IPS-20b (cell line): ENCODE measurements around the gene TBC1D21.

Source experiments
- H3K27ac ChIP-seq: one replicate; pipeline ENCODE4 v1.5.1; 2013; ENCODE audit warnings: low read length
- H3K27me3 ChIP-seq: 2 replicates; pipeline ENCODE4 v1.6.1; 2013; ENCODE audit warnings: mild to moderate bottlenecking, low read length, inconsistent platforms; ENCODE audit not compliant: insufficient read depth
- H3K36me3 ChIP-seq: 2 replicates; pipeline ENCODE4 v1.6.1; 2013; ENCODE audit warnings: low read depth, mild to moderate bottlenecking, inconsistent platforms, low read length, moderate library complexity; ENCODE audit not compliant: insufficient read depth
- H3K4me1 ChIP-seq: 2 replicates; pipeline ENCODE4 v1.6.1; 2013; ENCODE audit warnings: mild to moderate bottlenecking, control low read depth, inconsistent platforms, low read length, moderate library complexity; ENCODE audit not compliant: insufficient read depth
- H3K4me3 ChIP-seq: 2 replicates; pipeline ENCODE4 v1.5.1; 2013; ENCODE audit warnings: mild to moderate bottlenecking, low read length, inconsistent platforms
- H3K9ac ChIP-seq: 2 replicates; pipeline ENCODE4 v1.6.1; 2013; ENCODE audit warnings: low read depth, mild to moderate bottlenecking, inconsistent platforms, low read length, moderate library complexity
- H3K9me3 ChIP-seq: 2 replicates; pipeline ENCODE4 v1.6.1; 2013; ENCODE audit warnings: mild to moderate bottlenecking, low read depth, low read length, inconsistent platforms; ENCODE audit not compliant: insufficient read depth

The TBC1D21 gene

GRCh38 chr15:73906346-73907034 is 33.1 kb downstream of the TBC1D21 start:
- H3K36me3 ChIP-seq, result no peaks in the 10 kb centered on the region
- H3K4me1 ChIP-seq, result no peaks in the 10 kb centered on the region
- no peak overlapping the region for H3K27ac ChIP-seq
- H3K27me3 ChIP-seq, result no peaks in the 10 kb centered on the region
- no peak overlapping the region for H3K9ac ChIP-seq
- H3K9me3 ChIP-seq, result no peaks in the 10 kb centered on the region
- H3K4me3 ChIP-seq, result no peak overlapping the region

DNA sequence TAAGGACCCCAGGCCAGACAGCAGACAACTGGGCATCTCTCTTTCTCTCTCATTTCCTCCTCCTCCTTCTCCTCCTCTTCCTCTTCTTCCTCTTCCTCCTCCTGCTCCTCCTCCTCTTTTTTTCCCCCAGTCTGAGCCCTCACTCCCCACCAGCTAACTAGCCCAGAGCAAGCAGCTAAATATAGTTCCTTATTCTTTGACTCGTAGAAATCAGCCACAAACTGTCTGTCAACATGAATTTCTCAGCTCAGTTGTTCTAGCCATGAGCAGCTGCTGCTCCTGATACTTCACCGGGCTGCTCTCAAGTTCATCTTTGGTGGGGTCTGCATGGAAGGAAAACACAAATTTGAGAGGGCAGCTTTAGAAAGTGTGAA is 33.7 kb downstream of the TBC1D21 start:
- H3K9ac ChIP-seq, result no peak overlapping the region
- no peaks in the 10 kb centered on the region for H3K36me3 ChIP-seq
- no peaks in the 10 kb centered on the region for H3K9me3 ChIP-seq
- no peaks in the 10 kb centered on the region for H3K4me1 ChIP-seq
- no peak overlapping the region for H3K4me3 ChIP-seq
- H3K27ac ChIP-seq, result no peak overlapping the region
- no peaks in the 10 kb centered on the region for H3K27me3 ChIP-seq

- Histone ChIP-seq H3K4me3 (no peak overlapping the region), H3K36me3 (no peaks in the 10 kb centered on the region), H3K27ac (no peak overlapping the region)
Observed at GRCh38 chr15:73908030-73908821, 34.9 kb downstream of the TBC1D21 start.

DNA sequence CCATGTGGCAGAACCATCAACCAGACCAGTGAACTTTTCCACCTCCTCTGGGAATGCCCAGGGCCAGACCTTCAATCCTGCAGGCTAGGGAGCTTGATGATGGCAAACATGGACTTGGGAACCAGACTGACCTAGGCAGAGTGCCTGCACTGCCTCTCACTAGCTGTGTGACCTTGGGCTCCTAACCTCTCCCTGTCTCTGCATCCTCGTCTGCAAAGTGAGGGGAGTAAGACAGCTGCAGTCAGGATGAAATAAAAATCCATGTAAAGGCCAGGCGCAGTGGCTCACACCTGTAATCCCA is 35.4 kb downstream of the TBC1D21 start:
- Histone ChIP-seq H3K36me3 (no peaks in the 10 kb centered on the region), H3K9me3 (no peaks in the 10 kb centered on the region), H3K27ac (no peak overlapping the region), H3K4me3 (no peak overlapping the region), H3K9ac (no peak overlapping the region), H3K27me3 (no peaks in the 10 kb centered on the region), H3K4me1 (no peaks in the 10 kb centered on the region)

More at GRCh38 chr15:73908030-73908821, 34.9 kb downstream of the TBC1D21 start:
- H3K9me3 ChIP-seq, result no peaks in the 10 kb centered on the region
- no peak overlapping the region for H3K9ac ChIP-seq
- no peaks in the 10 kb centered on the region for H3K27me3 ChIP-seq
- H3K4me1 ChIP-seq, result no peaks in the 10 kb centered on the region

DNA sequence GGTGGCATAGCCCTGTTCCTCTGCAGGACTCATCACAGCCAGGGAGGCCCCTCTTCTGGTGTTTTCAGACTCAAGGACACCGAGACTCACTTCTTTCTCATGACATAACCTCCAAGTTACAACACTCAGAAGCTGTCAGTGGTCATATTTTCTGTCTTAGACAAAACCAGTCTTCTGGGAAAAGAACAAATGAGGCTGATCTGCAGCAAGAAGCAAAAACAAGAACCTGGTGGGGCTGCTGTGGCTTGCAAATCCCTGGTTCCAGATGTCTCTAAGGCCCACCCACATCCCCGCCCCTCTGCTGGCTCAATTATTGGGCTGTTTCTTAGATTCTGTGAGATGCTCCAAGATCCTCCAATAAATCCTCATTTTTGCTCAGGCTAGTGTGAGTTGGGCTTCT is 36.3 kb downstream of the TBC1D21 start:
- Histone ChIP-seq H3K4me3 (no peak overlapping the region), H3K9ac (no peak overlapping the region), H3K27ac (no peak overlapping the region), H3K9me3 (no peaks in the 10 kb centered on the region), H3K36me3 (no peaks in the 10 kb centered on the region), H3K27me3 (no peaks in the 10 kb centered on the region), H3K4me1 (no peaks in the 10 kb centered on the region)

DNA sequence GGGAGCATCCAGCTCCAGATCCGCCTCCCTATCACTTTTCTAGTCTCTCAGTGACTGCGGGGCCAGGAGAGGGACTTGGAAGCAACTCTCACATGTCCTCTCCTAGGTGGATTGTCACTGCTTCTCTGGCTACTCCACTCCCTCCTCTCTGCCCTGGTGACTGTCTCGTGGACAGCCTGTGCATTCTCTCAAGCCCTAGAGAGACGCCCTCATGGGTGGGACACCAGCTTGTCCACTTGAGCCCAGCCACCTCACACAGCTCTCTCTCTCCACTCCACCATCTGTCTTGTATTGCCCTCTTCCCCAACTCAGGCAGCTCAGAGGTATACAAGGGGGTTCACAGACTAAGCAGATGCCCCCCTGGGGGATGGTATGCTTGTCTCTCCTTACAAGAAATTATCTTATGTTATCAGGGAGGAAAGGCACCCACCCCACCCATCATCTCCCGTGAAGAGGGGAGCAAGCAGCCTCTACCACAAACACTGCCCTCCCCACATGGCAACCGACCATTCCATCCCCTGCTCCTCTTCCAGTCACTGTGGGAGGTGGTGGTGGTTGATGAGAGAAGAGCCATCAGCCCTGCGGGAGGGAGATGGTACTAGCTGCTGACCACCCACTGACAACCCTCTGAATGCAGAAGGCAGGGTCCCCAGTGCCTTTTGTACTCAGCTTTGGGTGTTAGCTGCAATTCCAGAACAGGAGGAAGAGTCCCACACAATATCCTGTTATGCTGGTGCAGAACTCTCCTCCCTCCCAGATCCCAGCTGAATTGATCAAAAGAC is 37.3 kb downstream of the TBC1D21 start:
- H3K9me3 ChIP-seq, result no peaks in the 10 kb centered on the region
- H3K4me1 ChIP-seq, result no peaks in the 10 kb centered on the region
- no peak overlapping the region for H3K4me3 ChIP-seq
- no peaks in the 10 kb centered on the region for H3K27me3 ChIP-seq
- no peak overlapping the region for H3K9ac ChIP-seq
- H3K36me3 ChIP-seq, result no peaks in the 10 kb centered on the region
- H3K27ac ChIP-seq, result no peak overlapping the region

DNA sequence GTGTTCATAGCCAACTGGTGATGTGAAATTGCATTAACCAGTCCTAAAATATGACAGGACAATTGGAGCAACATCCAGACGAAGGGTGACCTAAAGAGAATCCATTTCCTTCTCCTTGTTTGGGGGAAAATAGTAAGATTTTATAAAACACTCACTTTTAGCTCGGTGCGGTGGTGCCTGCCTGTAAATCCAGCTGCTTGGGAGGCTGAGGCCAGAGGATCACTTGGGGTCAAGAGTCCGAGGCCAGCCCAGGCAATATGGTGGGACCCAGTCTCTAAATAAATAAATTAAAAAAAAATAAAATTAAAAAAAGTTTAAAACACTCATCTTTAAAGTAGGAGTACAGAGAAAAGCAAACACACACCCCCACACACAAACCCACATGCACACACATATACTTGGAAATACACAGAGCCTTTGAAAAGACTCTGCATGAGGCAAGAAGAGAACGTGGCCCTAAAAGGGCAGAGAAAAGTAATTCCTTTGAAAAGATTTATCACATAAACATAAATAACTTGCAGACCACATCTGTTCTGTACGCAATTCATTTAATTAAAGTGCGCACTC is 38.7 kb downstream of the TBC1D21 start:
- Histone ChIP-seq H3K27me3 (no peaks in the 10 kb centered on the region), H3K9me3 (no peaks in the 10 kb centered on the region), H3K27ac (no peak overlapping the region), H3K36me3 (no peaks in the 10 kb centered on the region), H3K4me3 (no peak overlapping the region), H3K9ac (no peak overlapping the region), H3K4me1 (no peaks in the 10 kb centered on the region)

GRCh38 chr15:73914145-73914544 is 40.8 kb downstream of the TBC1D21 start:
- no peak overlapping the region for H3K4me3 ChIP-seq
- H3K27ac ChIP-seq, result no peak overlapping the region
- H3K36me3 ChIP-seq, result peaks cover 5% of the 10 kb centered on the region; the same call in 1 of the 2 replicates
- no peak overlapping the region for H3K9ac ChIP-seq
- H3K4me1 ChIP-seq, result no peaks in the 10 kb centered on the region
- H3K9me3 ChIP-seq, result peaks cover 10% of the 10 kb centered on the region; the same call in 1 of the 2 replicates
- no peaks in the 10 kb centered on the region for H3K27me3 ChIP-seq

- H3K36me3 ChIP-seq, result peaks cover 5% of the 10 kb centered on the region; the same call in 1 of the 2 replicates
- peaks cover 10% of the 10 kb centered on the region; the same call in 1 of the 2 replicates for H3K9me3 ChIP-seq
- no peak overlapping the region for H3K4me3 ChIP-seq
- H3K4me1 ChIP-seq, result no peaks in the 10 kb centered on the region
- H3K27me3 ChIP-seq, result no peaks in the 10 kb centered on the region
- H3K9ac ChIP-seq, result no peak overlapping the region
- no peak overlapping the region for H3K27ac ChIP-seq
Observed at GRCh38 chr15:73915082-73915481, 41.7 kb downstream of the TBC1D21 start.

- peaks cover 23% of the 10 kb centered on the region for H3K4me1 ChIP-seq
- no peak overlapping the region for H3K27ac ChIP-seq
- H3K36me3 ChIP-seq, result peaks cover 5% of the 10 kb centered on the region; the same call in 1 of the 2 replicates
- H3K27me3 ChIP-seq, result no peaks in the 10 kb centered on the region; the same call in 1 of the 2 replicates
- H3K4me3 ChIP-seq, result no peak overlapping the region
- H3K9me3 ChIP-seq, result peaks cover 10% of the 10 kb centered on the region; the same call in 1 of the 2 replicates
- H3K9ac ChIP-seq, result no peak overlapping the region
Observed at GRCh38 chr15:73918784-73919183, 45.4 kb downstream of the TBC1D21 start.

DNA sequence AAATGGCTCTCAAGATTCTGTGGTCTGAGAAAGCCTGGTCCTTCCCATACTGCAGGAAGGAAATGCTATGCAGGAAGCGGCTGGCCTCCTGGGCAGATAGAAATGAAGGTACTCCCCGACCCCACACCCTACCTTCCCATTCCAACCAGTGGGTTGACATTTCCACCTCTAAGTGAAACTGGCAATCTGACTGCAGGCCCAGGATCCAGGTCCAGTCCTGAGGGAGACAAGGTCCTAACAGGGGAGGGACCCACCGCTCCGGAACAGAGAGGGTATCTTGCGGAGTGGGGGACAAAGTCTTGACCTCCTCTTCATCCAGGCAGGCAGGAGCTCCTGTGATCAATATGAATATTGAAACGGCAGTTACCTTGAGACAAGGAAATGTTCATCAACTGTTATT is 46.3 kb downstream of the TBC1D21 start:
- Histone ChIP-seq H3K9ac (no peak overlapping the region), H3K27ac (no peak overlapping the region), H3K27me3 (peaks cover 2% of the 10 kb centered on the region; the same call in 1 of the 2 replicates), H3K4me1 (peaks cover 32% of the 10 kb centered on the region), H3K36me3 (peaks cover 5% of the 10 kb centered on the region; the same call in 1 of the 2 replicates), H3K9me3 (peaks cover 10% of the 10 kb centered on the region; the same call in 1 of the 2 replicates), H3K4me3 (no peak overlapping the region)
